K562 (cell line): ENCODE data around the gene GPR32. TPM values are rescaled to one million over a fixed set of nuclear protein-coding genes. Genes with fewer than 3 reads are reported as not detected.

Experiments
- BDP1 ChIP-seq: IDR thresholded peaks from 3 replicates; pipeline ENCODE4 v1.6.1; 2011; ENCODE audit not compliant: insufficient read length, insufficient read depth
- ETV1 ChIP-seq: fragments of 450-650 bp; conservative IDR thresholded peaks from 2 replicates; pipeline ENCODE4 v1.6.1; 2016; ENCODE audit warnings: missing genetic modification characterization, control low read depth, low read depth, missing compliant biosample characterization
- FUS ChIP-seq: fragments of 200-400 bp; formaldehyde crosslinking; optimal IDR thresholded peaks from 2 replicates; pipeline ENCODE3; 2017; ENCODE audit warnings: low read depth, low read length
- KDM2B ChIP-seq: fragments of 250-450 bp; sonication (Bioruptor Pico); IDR thresholded peaks from 2 replicates; pipeline ENCODE4 v1.8.0; 2021; ENCODE audit warnings: mild to moderate bottlenecking, moderate library complexity
- MAZ ChIP-seq, 2 experiments: fragments of 450-650 bp in 1 of 2; sonication (generic) in 1 of 2; formaldehyde crosslinking; IDR thresholded peaks in 1 of 2; conservative IDR thresholded peaks in 1 of 2; 2 replicates each; pipeline versions ENCODE4 v1.4.0 to v1.5.0; 2020; ENCODE audit warnings: mild to moderate bottlenecking in 1 of 2, missing genetic modification reagents in 1 of 2
- POLR2B ChIP-seq: fragments of 450-650 bp; IDR thresholded peaks from 2 replicates; pipeline ENCODE4 v1.6.1; 2018; ENCODE audit warnings: low read depth; ENCODE audit not compliant: partially characterized antibody
- STAG1 ChIP-seq: sonication (generic); formaldehyde crosslinking; IDR thresholded peaks from 2 replicates; pipeline ENCODE4 v1.5.0; 2020; ENCODE audit warnings: missing genetic modification reagents, borderline replicate concordance
- TCF7L2 ChIP-seq: fragments of 150-350 bp; IDR thresholded peaks from 2 replicates; pipeline ENCODE4 v1.6.1; 2016; ENCODE audit warnings: low read depth, mild to moderate bottlenecking, low read length, moderate library complexity
- ZFP36 ChIP-seq: fragments of 150-350 bp; IDR thresholded peaks from 2 replicates; pipeline ENCODE4 v1.6.1; 2018; ENCODE audit warnings: low read length, low read depth; ENCODE audit not compliant: partially characterized antibody
- ZNF318 ChIP-seq, 2 experiments: fragments of 450-650 bp; IDR thresholded peaks; 2 replicates each; pipeline ENCODE4 v1.6.1; 2016; ENCODE audit warnings: mild to moderate bottlenecking in 2 of 2, borderline replicate concordance in 1 of 2, low read depth in 1 of 2, moderate library complexity in 1 of 2
- ZNF41 ChIP-seq: fragments of 250-450 bp; sonication (Bioruptor Pico); conservative IDR thresholded peaks from 2 replicates; pipeline ENCODE4 v1.4.0; 2020; ENCODE audit warnings: mild to moderate bottlenecking
- polyA plus RNA-seq, 8 experiments: library from polyadenylated mRNA; depleted of rRNA in 4 of 8; stranded (reverse) in 5 of 8; unstranded in 3 of 8; fragments of >200 nt; fragmentation: Nextera tagmentation in 2 of 8; fragmentation: Illumina TruSeq in 1 of 8; extraction: Ambion mirVana in 2 of 8; extraction: Trizol in 1 of 8; gene quantifications; 2 replicates each; pipeline versions ENCODE4 v1.2.1 to v1.2.3, GENCODE V29; 2011 to 2014; ENCODE audit warnings: inconsistent platforms in 1 of 8, missing spikeins in 1 of 8
- total RNA-seq, 7 experiments: library from RNA; depleted of rRNA in 6 of 7; stranded (reverse); fragments of >200 nt in 6 of 7; fragmentation: Illumina TruSeq in 2 of 7; extraction: Trizol in 2 of 7; gene quantifications; 2 replicates each; pipeline versions ENCODE4 v1.2.1 to v1.2.3, GENCODE V29; 2011 to 2021; ENCODE audit warnings: low replicate concordance in 1 of 7
- TF ChIP-seq, protein P1 (sequence below): sonication (generic); formaldehyde crosslinking; IDR thresholded peaks from 2 replicates; pipeline ENCODE4 v1.8.1; 2023; ENCODE audit warnings: mild to moderate bottlenecking, missing genetic modification reagents
- TF ChIP-seq, protein P2 (sequence below): sonication (generic); formaldehyde crosslinking; IDR thresholded peaks from 2 replicates; pipeline ENCODE4 v1.5.0; 2020; ENCODE audit warnings: missing genetic modification reagents
- TF ChIP-seq, protein P3 (sequence below), 2 experiments: fragments of 450-650 bp; IDR thresholded peaks; 2 replicates each; pipeline ENCODE4 v1.6.1; 2016

Gene GPR32
- total and polyA plus RNA-seq, 9 of the 15 experiments (the other 6 are each of a cell fraction or from before 2014, with no cell fraction given), result not detected

DNA sequence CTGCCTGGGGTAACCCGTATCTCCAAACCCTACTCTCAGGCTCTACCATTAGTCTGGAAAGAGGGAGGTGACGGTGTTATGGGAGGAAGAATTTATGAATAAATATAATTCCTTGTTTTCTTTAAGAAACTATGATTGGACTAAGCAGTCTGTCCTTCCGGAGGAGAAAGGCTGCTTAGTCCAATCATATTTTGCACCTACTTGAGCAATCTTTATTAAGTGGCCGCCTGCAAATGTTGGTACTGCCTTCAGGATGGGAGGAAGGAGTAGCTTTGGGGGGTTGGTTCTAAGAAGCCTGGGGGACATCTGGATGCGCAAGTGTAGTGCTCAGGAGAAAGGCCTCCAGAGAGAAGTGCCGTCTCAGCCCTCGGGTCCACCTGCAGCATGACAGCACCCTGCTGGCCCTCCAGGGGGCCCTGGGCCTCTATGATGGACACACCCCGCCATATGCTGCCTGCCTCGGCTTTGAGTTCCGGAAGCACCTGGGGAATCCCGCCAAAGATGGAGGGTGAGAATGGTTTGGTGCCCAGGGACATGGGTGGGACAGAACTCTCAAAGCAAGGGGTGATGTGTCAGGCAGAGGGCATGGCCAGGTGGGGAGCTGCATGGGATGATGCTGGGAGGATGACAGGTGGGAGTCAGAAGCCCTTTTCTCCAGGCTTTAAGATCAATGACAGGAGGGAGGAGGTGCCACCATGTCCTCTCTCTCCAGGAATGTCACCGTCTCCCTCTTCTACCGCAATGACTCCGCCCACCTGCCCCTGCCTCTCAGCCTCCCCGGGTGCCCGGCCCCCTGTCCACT is 24.0 kb downstream of the GPR32 start (continued):
- TF ChIP-seq TCF7L2 (no peak), POLR2B (peak; percentile 10), ETV1 (tag) (peak; percentile 69), MAZ (CRISPR knock-in tag; conservative IDR thresholded peaks at IDR 0.05 in 1 of 2, IDR thresholded peaks at IDR 0.05 in 1 of 2) (no peak; a peak in 1 of 4 replicates), STAG1 (peak; percentile 47; the same call in 1 of the 2 replicates), KDM2B (CRISPR knock-in tag) (no peak), ZFP36 (peak; percentile 6), FUS (no peak), ZNF318 (IDR thresholded peaks at IDR 0.05; ENCODE audit: borderline replicate concordance in 1 of 2, low read depth in 1 of 2) (no peak), ZNF41 (CRISPR knock-in tag) (no peak), BDP1 (no peak)
- TF ChIP-seq, protein P1, sequence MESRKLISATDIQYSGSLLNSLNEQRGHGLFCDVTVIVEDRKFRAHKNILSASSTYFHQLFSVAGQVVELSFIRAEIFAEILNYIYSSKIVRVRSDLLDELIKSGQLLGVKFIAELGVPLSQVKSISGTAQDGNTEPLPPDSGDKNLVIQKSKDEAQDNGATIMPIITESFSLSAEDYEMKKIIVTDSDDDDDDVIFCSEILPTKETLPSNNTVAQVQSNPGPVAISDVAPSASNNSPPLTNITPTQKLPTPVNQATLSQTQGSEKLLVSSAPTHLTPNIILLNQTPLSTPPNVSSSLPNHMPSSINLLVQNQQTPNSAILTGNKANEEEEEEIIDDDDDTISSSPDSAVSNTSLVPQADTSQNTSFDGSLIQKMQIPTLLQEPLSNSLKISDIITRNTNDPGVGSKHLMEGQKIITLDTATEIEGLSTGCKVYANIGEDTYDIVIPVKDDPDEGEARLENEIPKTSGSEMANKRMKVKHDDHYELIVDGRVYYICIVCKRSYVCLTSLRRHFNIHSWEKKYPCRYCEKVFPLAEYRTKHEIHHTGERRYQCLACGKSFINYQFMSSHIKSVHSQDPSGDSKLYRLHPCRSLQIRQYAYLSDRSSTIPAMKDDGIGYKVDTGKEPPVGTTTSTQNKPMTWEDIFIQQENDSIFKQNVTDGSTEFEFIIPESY (CRISPR knock-in tag), result peak; percentile 17; the same call in 1 of the 2 replicates
- TF ChIP-seq, protein P2, sequence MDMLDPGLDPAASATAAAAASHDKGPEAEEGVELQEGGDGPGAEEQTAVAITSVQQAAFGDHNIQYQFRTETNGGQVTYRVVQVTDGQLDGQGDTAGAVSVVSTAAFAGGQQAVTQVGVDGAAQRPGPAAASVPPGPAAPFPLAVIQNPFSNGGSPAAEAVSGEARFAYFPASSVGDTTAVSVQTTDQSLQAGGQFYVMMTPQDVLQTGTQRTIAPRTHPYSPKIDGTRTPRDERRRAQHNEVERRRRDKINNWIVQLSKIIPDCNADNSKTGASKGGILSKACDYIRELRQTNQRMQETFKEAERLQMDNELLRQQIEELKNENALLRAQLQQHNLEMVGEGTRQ, result no peak
- TF ChIP-seq, protein P3, sequence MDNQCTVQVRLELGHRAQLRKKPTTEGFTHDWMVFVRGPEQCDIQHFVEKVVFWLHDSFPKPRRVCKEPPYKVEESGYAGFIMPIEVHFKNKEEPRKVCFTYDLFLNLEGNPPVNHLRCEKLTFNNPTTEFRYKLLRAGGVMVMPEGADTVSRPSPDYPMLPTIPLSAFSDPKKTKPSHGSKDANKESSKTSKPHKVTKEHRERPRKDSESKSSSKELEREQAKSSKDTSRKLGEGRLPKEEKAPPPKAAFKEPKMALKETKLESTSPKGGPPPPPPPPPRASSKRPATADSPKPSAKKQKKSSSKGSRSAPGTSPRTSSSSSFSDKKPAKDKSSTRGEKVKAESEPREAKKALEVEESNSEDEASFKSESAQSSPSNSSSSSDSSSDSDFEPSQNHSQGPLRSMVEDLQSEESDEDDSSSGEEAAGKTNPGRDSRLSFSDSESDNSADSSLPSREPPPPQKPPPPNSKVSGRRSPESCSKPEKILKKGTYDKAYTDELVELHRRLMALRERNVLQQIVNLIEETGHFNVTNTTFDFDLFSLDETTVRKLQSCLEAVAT (IDR thresholded peaks at IDR 0.05), result no peak
